PFSK-1 (cell line): ENCODE results near the gene WASF1.

Experiments
- POLR2AphosphoS5 ChIP-seq: IDR thresholded peaks from 2 replicates; pipeline ENCODE4 v1.6.1; 2012; ENCODE audit warnings: low read depth, mild to moderate bottlenecking, control low read depth, low read length, moderate library complexity
- REST ChIP-seq, 2 experiments: IDR thresholded peaks; 2 replicates each; pipeline versions ENCODE4 v1.6.1 to v1.8.0; 2011 to 2012; ENCODE audit warnings: low read depth in 2 of 2, low read length in 2 of 2, control low read depth in 1 of 2, inconsistent platforms in 1 of 2, mild to moderate bottlenecking in 1 of 2, moderate library complexity in 1 of 2; ENCODE audit not compliant: insufficient read depth in 1 of 2
- SIN3A ChIP-seq: IDR thresholded peaks from 2 replicates; pipeline ENCODE4 v1.6.1; 2012; ENCODE audit warnings: mild to moderate bottlenecking, low read length, moderate library complexity, borderline replicate concordance; ENCODE audit not compliant: insufficient read depth
- TAF1 ChIP-seq: IDR thresholded peaks from 2 replicates; pipeline ENCODE4 v1.6.1; 2012; ENCODE audit warnings: low read length, control low read depth, borderline replicate concordance; ENCODE audit not compliant: insufficient read depth

- TF ChIP-seq TAF1 (no peak), POLR2AphosphoS5 (no peak), REST (IDR thresholded peaks at IDR 0.05; ENCODE audit: insufficient read depth in 1 of 2, low read depth in 2 of 2, low read length in 2 of 2) (no peak), SIN3A (no peak)
Observed at GRCh38 chr6:110083875-110084585, 95.4 kb downstream of the WASF1 start.
